ENCODE results near the gene HOXB7. TPM values are rescaled to one million over a fixed set of nuclear protein-coding genes. Genes with fewer than 3 reads are reported as not detected.

The HOXB7 gene
- total RNA-seq, 1 donor from 2014 or later = 0.66 TPM

DNA sequence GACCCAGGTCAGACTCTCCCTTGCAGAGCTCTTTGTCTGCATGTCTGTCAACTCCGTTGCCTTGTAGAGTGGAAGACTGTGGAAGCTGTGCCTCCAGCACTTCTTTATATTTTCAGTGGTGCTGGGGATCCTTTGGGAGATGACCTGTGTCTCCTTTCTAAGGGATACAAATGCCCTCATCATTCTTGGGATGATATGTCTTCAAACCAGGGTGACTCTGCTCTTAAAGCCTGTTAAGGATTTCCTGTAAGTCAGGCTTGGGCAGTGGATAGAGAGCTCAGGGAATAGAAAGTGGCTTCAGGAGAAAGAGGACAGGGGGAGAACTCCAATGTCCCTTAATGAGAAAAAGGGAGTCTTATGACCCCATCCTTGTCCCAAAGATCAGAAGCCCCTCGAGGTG, 22.3 kb downstream of the HOXB7 start:
- intact Hi-C loops (cut with micrococcal nuclease) = no loop called here

DNA sequence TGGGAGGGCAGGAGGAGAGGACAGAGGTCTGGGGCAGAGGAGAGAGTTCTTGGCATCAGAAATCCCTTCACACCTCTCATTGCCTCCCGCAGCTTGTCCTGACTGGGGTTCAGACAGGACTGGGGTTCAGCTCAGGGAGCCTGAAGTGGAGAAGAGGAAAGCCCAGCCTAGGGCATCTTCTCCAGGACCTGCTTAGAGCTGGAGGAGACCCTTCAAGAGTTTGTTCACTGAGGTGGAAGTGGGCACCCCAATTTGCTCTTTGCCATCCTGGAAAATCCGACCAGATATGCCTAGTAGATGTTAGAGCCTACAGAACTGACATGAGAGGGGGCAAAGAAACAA, 22.8 kb downstream of the HOXB7 start:
- intact Hi-C loops (cut with micrococcal nuclease) = no loop called here

DNA sequence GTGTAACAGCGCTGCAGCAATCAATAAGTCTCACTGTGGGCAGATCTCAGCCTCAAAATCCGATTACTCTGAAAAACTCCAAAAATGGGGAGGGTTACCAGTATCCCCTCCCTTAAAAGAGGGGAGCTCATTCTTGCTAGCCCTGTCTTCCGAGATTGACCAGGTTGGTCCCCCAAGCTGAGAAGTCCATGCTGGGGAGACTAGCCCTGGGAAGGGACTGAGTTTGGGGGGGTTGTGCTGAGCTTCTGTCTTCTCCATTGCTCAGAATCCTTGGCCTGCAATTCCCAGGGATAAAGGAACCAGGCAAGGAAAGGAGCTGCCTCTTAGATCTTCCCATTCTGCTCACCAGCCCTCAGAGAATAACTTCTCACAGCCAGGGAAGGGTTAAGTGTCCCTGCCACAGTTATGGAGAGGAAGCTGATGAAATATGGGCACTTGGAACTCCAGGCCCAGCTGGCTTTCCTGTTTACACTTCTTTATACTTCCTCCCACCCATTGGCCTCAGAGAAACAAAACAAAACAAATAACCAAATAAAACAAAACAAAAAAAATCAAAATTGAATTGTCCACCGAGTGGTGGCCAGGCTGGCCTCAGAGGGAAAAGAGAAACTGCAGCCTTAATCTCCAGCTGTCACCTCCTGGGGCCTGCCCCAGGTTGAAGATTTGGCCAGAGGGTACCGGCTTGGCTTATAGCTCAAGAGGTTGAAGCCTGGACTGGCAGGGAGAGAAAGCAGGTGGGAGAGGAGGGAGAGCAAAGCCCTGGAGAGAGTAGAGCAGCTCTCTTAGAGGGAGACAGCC, 23.3 kb downstream of the HOXB7 start:
- intact Hi-C loops (cut with micrococcal nuclease) = no loop called here

DNA sequence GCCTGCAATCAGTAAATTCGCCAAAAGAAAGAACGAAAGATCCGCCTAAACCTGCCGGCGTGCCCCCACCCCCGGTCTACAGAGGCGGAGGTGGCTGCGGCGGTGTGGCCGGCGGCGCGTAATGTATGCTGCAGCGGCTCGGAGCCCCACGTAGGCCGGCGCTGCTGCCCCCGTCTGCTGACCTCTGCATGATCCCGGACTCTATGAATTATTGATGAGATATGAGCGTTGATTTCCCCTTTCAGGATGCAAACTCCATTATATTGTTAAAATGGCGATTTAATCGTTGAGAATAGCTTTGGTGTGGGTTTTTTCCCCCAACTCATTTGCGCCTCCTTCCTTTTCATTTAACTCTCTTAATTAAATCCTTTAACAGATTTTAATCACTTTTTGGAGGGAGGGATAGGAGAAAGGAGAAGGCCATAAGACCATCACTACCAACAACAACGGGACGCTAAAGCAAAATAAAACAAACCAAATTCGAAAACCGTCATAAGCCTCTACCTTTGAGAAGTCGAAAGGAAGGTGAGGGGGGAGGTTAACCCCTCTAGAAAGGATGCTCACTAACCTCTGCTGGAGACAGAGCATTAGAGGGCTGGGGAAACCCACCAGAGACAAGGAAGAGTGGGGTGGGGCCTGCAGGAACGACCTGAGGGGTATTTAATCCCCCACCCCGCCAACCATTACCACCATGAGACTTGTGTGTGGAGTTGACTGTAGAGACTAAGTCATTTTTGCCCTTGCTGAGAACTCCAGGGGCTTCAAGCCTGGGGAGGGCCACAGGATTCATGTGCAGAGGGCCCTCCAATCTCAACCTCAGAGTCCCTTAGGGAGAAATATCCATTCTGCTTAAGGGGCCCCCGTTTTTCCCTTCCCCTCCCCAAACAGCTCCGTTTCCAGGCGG, 24.2 kb downstream of the HOXB7 start:
- intact Hi-C loops (cut with micrococcal nuclease) = no loop called here

DNA sequence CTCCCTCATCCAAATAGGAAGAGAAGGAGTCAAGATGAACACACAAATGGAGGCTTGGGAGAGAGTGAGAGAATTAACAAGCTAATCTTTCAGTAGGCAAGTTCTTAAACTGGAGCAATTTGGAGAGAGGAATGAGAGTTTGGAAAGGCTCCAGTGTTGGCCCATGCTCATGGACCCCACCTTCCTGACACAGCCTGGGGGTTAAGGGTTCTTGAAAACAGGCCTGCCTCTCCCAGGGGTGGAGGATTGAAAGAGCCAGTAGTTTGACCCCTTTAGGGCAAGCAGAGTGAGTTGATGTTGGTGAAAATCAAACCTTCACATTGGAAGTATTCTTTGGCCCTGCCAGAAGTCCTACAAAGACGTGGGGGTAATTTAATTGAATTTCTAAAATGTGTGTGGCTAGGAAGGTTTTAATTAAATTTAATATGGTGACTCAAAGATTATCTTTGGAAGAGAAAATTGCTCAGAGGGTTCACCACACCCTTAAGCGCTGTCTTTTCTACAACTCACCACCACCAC, 26.5 kb downstream of the HOXB7 start:
- intact Hi-C loops (cut with micrococcal nuclease) = no loop called here

DNA sequence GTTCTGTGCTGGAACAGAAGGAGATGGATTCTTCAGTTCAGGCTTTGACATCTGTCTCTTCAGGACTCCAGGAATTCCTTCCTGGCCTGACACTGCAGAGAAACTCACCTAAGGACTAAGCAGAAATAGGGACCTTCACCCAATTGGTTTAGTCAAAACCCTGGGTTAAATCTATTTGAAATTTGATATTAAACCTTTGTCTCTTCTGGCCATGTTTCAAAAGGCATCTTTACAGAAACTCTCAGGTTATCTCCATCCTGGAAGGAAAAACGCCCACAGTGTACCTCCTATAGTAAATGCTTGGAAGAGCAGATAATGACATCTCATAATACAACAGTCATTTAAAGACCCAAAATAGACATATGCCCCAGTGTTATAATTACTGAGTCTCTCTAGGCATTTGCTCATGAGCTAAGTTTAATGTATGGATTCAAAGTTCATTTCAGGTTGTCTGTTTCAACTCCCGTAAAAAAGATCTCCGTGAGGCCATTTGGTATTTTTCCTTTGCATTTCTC, 27.1 kb downstream of the HOXB7 start:
- intact Hi-C loops (cut with micrococcal nuclease) = no loop called here

DNA sequence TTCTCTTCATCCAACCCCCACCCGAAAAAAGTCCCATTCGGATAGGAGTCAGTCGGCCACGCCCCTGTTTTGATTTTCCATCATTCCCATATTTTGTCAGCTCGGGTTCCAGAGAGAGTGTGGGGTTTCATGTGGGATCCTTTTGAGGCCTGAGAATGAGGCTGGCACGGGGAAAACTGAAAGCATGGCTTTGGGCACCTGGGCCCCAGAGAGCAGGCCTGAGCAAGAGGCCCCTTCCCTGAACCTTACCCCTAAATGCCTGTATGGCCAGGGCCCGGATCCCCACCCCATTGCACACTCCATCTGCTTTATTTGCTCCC, 28.1 kb downstream of the HOXB7 start:
- intact Hi-C loops (cut with micrococcal nuclease) = no loop called here

DNA sequence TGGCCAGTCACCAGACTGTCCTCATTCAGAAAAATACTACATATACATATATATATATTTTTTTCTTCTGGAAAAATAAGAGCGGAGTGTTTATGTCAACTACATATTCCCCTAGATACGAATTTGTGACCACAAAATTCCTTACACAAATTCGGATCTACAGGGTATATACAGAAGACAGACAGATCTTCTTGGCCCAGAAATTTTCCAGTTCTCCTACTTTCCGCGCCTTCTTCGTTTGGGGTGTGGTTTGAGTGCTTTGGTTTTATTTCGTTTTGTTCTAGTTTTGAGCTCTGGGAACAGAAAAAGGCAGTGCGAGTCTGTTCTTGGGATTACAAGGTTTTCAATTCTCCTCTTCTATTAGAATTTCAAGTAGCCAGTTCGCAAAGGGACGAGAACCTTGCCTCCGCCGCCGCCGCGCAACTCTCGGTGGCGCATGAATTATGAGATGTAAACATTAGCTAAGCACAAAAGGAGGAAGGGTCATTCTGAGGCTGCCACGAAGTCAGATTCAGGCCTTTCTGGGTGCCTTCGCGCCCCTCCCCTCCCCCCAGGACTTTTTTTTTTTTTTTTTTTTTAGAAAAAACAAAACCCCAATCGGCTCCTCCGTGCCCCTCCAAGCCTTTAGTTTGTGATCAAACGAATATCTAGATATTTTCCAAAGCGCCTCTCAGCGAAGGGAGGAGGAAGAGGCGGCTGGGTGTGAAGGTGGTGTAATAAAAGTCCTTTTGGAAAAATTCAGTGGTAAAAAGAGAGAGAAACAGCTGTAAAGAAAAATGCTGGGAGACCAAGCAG, 30.9 kb downstream of the HOXB7 start:
- intact Hi-C loops (cut with micrococcal nuclease) = loop anchor here (5.0 kb wide), 1 partner anchor 153 kb away; no protein-coding TSS in a partner anchor

DNA sequence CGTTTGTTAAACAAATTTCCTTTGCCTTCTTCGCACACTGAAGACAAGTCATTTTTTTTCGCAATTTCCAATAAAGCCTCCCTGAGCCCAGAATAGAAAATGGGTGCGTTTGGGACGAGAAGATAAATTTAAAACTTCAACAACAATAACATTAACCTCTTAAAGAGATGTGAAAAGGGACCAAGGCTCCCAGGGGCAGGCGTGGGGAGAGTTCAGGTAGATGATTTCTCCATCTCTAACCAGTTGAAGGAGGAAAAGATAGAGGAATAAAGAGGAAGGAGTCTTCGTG, 31.4 kb downstream of the HOXB7 start:
- intact Hi-C loops (cut with micrococcal nuclease) = loop anchor here (5.0 kb wide), 1 partner anchor 152 kb away; no protein-coding TSS in a partner anchor

DNA sequence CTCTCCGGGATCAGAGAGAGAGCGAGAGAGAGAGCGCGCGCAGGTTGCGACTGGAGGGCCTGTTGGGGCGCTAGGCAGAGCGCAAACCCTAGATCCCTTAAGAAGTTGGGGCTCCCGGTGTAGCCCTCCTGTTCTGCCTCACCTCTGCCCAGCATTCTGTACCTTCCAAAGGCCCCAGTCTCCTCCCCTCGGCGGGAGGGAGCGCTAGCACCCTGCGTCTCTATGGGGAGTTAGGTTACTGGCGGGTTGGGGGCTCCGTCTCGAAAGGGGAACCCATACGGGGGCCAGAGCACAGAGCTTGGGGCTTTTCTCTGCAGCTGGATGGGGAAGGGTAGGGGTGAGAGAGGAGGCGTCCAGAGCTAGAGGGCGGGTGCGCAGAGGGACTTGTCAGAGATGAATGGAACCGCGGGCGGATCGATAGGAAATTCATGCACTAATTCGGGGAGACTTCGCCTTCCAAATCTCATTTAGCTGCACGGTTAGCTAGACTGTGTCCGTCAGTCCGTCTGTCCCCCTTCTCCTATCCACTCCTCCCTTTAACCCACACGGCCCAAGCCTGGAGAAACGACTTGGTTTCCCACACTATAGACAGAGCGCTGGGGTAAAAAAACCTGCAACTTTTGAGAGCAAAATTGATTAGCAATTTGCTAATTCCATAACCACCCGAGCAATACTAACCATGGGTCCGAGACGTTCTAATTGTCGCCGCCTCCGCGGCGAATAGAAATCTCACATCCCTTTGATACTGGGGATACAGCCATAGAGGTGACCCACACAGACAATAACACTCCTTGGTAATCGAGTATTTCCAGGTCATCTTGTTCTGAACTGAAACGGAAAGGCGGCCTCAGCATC, 32.0 kb downstream of the HOXB7 start:
- intact Hi-C loops (cut with micrococcal nuclease) = loop anchor here (1.0 to 5.0 kb wide), 3 partner anchors 36 to 152 kb away; no protein-coding TSS in a partner anchor

DNA sequence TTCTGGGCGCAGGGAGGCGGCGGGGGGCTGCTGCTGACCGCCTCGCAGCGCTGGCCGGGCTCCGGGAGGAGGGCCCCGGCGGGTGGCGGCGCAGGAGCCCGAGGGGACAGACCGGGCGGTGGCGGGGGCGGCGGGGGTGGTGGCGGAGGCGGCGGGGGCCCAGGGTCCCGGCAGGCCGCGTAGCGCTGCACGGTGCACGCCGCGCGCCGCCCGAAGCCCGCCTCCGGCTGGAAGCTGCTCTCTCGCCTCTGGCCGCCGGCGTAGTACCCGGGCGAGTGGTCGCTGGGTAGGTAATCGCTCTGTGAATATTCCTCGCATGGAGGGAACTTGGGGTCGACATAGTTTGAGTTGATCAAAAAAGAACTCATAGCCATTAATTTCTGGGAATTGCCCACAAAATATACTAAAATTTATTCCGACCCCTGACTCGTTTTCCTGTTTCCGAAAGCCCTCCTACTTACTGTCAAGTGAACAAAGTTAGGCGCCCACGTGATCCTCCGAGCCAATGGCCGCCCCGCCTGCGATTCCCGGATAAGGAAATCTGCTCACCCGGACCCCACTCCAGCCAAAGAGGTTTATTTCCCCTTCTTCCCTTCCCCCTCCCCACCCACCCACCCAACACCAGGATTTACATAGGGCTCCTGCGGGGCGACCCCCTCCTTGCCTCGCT, 32.7 kb downstream of the HOXB7 start, which contains the start of gene HOXB4:
TSS of gene HOXB4 (minus strand) at position 405 of the 670 bp plus-strand sequence. CDS start at position 374, 31 bp downstream.
- intact Hi-C loops (cut with micrococcal nuclease) = loop anchor here (1.0 to 5.0 kb wide), 3 partner anchors 35 to 151 kb away; no protein-coding TSS in a partner anchor

DNA sequence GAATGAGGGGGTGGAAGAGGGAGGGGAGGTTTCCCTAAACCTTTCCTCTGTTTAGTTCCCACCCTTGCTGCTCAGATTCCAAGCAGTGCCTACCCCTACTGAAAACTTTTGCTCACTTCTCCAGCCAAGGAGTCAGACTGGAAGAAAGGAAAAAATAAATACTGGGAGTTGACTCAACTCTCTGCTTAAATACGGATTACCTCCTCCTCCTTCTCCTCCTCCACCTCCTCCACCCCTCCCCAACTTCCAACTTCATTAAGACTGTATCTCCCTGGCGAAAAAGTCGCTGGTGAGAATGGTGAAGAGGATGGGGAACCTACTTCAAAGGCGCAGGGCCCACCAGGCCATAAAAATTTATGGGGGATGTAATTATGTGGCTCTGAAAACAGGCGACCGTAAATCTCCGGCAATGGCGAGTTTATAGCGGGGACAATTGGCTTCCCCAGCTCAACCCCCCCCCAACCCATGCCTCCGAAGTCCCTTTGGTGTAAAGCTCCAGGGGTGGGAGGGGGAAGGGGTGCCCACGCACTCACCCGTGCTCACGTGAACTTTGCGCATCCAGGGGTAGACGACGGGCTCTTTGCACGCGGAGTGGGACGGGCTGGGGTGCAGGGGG, 33.4 kb downstream of the HOXB7 start:
- intact Hi-C loops (cut with micrococcal nuclease) = loop anchor here (5.0 kb wide), 1 partner anchor 150 kb away; no protein-coding TSS in a partner anchor

DNA sequence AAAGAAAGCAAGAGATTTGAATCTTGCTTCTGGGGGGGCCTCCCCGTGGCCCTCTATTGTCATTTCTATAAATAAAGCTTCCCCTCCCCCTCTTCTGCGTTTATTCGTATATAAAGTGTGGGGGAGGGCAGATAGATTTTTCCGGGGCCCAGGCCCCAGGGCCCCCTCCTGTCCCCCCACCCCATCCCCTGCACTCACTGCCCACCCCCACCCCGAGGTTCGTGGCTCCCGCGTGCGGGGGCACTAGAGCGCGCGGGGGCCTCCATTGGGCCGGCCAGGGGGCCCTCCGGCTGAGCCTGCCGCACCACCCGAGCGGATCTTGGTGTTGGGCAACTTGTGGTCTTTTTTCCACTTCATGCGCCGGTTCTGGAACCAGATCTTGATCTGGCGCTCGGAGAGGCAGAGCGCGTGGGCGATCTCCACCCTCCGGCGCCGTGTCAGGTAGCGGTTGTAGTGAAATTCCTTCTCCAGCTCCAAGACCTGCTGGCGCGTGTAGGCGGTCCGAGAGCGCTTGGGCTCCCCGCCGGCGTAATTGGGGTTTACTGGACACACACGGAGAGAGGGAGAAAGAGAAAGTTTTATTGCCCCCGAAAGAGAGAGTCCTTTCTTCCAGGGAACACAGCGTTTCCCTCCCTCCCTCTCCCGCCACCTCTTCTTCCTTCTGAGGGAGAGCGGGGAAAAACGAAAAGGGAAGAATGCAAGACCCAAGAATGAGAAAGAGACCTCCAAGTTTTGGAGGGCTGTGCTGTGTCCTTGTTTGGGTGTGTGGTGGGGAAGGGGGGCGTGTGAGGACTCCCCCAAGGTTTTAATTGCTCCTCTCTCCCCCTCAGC, 34.1 kb downstream of the HOXB7 start:
- intact Hi-C loops (cut with micrococcal nuclease) = loop anchor here (5.0 kb wide), 1 partner anchor 149 kb away; no protein-coding TSS in a partner anchor

DNA sequence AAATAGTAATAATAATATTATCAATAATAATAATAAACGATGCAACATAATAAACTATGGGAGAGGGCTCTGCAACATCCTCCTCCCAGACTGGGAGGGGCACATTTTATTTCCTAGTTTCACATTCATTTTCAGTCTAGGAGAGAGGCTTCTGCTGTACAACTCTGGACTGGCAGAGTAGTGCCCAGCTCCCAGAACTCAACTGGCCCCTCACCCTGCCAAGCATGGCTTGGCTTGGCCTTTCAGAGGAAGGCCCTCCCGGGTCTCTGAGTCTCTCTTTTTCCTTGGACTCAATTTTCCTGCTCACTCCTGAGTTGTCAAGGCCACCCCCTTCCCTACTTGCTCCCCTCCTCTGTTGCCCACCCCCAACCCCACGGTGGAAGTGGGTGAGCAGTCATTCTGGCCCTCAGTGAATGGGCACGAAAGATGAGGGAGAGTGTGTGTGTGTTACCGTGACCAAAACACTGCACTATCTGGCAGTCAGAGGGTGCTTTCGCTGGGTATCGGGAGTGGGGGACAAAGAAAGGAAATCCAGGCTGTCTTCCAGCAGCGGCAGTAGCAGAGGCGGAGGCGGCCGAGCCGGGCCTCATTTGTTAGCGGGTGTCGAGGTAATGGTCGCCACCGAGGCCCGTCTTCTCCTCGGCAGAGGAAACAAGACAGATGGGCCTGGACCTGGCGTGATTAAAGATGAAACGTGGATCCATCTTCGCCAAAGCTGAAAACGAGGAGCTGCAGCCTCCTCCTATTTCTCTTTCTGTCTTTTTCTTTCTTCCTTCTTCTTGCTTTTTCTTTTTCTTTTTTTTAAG, 34.9 kb downstream of the HOXB7 start:
- intact Hi-C loops (cut with micrococcal nuclease) = loop anchor here (5.0 kb wide), 1 partner anchor 149 kb away; no protein-coding TSS in a partner anchor

DNA sequence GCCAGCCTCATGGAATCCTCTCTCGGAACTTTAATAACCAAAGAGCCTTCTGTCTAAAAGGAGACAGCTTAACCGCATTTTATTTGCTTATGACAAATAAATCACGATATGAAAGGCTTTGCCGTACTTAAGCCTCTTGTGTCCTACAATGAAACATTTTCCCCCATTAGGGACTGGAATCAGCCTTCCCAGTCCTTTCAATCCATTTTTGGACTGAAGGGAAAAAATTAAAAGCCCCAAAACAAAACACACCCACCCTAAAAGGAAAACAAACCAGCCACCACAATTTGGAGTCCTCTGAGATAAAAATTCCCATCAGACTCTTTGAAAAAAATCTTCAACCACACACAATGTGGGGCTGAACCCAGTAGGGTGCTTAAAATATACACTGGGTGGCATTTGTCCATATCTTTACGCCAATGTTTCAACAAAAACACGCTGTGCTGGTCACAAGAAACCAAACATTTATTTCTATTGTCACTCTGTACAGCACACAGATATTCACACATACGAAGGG, 35.7 kb downstream of the HOXB7 start:
- intact Hi-C loops (cut with micrococcal nuclease) = loop anchor here (5.0 kb wide), 1 partner anchor 148 kb away; no protein-coding TSS in a partner anchor

DNA sequence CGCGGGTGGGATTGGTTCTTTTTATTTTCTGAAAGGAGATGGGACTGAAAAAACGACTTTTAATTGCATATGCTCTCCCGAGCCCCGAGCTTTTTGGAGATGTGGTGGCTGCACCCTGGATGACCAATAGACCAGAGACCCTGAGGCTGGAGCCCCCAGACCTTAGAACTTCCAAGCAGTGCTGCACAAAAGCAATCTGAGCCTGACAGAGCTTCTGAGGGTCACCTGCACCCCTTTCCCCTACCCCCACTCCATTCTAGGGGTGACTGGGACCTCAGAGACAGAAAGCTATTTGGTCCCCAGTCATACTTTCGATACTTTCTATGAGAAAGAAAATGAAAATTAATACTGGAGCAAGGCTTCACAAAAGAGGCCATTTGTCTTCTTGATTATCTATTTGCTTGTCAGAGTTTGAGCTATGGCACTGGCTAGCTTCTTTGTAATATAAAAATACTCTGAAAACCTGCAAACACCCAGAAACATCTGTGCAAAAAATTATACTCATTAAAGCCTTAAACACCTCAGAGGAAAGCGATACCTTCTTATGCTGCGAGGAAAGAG, 36.2 kb downstream of the HOXB7 start:
- intact Hi-C loops (cut with micrococcal nuclease) = loop anchor here (5.0 kb wide), 1 partner anchor 147 kb away; no protein-coding TSS in a partner anchor
